ENCODE data around the gene CHIC1. TPM values are rescaled to one million over a fixed set of nuclear protein-coding genes. Genes with fewer than 3 reads are reported as not detected.

CHIC1 gene
- total RNA-seq, 1 donor: 2.7 TPM

DNA sequence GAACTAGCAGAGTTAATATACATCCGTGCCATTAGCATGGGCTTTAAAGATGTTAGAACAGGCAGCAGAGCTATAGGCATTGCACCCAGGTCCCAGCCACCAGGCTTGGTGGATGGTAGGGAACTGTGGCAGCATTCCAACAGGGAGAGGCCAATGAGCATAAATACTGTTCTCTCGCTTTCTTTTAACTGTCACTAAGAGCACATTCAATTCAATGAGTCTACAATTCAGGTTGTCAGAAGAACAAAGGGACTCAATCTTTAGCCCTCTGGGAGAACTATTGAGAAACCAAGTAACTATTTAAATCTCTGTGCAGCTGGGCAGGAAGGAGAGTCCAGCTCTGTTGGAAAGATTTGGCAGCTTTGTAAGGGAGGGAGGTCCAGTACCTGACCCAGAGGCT is 165.6 kb downstream of the CHIC1 start:
- no peak for DNase-seq (ENCODE audit: low read depth in 2 of 3, low spot score in 2 of 3)

Other genes with a start within 250 kb of the CHIC1 start
- gene CDX4, start 116.1 kb upstream of the CHIC1 start, total RNA-seq: not detected